Uterus (tissue), 4 donors: ENCODE measurements around the gene ISOC2. TPM values are rescaled to one million over a fixed set of nuclear protein-coding genes. Genes with fewer than 3 reads are reported as not detected.

ENCODE experiments used
- DNase-seq, 2 donors: peaks; one replicate each; pipeline ENCODE4 v3.0.0-alpha.2; 2019 to 2020
- H3K27ac ChIP-seq, 2 donors: fragments of 200-600 bp; sonication (generic); 1 replicate in 1 of 2; 2 replicates in 1 of 2; pipeline ENCODE4 v1.5.1; 2016 to 2018
- H3K27me3 ChIP-seq, 2 donors: fragments of 200-600 bp; sonication (generic); one replicate each; pipeline ENCODE4 v1.5.1; 2018 to 2019; ENCODE audit warnings: control low read depth in 1 of 2
- H3K36me3 ChIP-seq, 2 donors: fragments of 200-600 bp; sonication (generic); one replicate each; pipeline ENCODE4 v1.5.1; 2019; ENCODE audit warnings: control low read depth in 1 of 2
- H3K4me1 ChIP-seq, 2 donors: fragments of 200-600 bp; sonication (generic); one replicate each; pipeline ENCODE4 v1.5.1; 2018 to 2019; ENCODE audit warnings: control low read depth in 1 of 2
- H3K4me3 ChIP-seq, 2 donors: fragments of 200-600 bp; sonication (generic); 1 replicate in 1 of 2; 2 replicates in 1 of 2; pipeline ENCODE4 v1.5.1; 2018 to 2019; ENCODE audit warnings: mild to moderate bottlenecking in 1 of 2
- H3K9me3 ChIP-seq, 2 donors: fragments of 200-600 bp; sonication (generic); one replicate each; pipeline ENCODE4 v1.5.1; 2019; ENCODE audit warnings: control low read depth in 1 of 2
- POLR2A ChIP-seq, 2 donors: fragments of 450-650 bp; IDR thresholded peaks; one replicate each; pipeline ENCODE4 v1.6.1; 2016; ENCODE audit warnings: antibody characterized with exemption in 2 of 2, mild to moderate bottlenecking in 1 of 2, moderate library complexity in 1 of 2
- intact Hi-C: fragments of 100-400 bp; cut with DNase I; formaldehyde crosslinking; loops from one replicate; pipeline ENCODE4 v1.15.1; 2023; ENCODE audit warnings: low total_unique reads
- total RNA-seq, 4 donors: library from RNA; depleted of rRNA in 3 of 4; stranded (reverse); fragments of >200 nt in 3 of 4; gene quantifications; one replicate each; pipeline versions ENCODE4 v1.1.0 to v1.2.4, GENCODE V29; 2014 to 2023
- TF ChIP-seq, protein P1 (sequence below), 4 experiments: fragments of 200-600 bp in 2 of 4; fragments of 450-650 bp in 2 of 4; sonication (generic) in 2 of 4; IDR thresholded peaks; one replicate each; pipeline ENCODE4 v1.5.1; 2016 to 2019; ENCODE audit warnings: antibody characterized with exemption in 4 of 4, mild to moderate bottlenecking in 2 of 4, moderate library complexity in 1 of 4
- donor health status: DM: yes; HTN: yes; CAD: no.

The ISOC2 gene
- total RNA-seq, 4 donors from 2014 or later: 1.2 to 78.6 (median 23.8) TPM

DNA sequence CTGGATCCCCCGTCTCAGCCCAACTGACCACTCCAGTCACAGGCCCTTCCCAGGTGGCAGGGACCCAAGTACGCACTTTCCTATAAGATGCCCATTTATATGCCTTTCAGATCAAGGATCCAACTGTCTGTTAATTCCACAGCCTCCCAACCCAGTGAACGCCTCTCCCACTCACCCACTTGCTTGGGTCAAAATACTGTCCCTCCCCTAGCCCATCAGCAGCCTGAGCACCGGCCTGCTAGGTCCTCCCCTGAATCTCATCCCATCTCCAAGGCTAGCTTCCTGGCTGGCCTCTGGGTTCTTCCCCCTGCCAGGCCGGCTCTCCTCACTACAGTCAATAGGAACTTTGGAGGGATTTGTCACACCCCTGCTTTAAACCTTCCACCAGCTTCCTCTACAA lies 55.8 kb downstream of the ISOC2 start:
- Histone ChIP-seq H3K4me1 (peaks cover 0 to 7% of the 10 kb centered on the region in 2 donors), H3K36me3 (no peaks in the 10 kb centered on the region), H3K27ac (no peak overlapping the region), H3K27me3 (no peaks in the 10 kb centered on the region), H3K4me3 (no peak overlapping the region), H3K9me3 (no peaks in the 10 kb centered on the region)
- DNase-seq: no peak
- TF ChIP-seq, protein P1, sequence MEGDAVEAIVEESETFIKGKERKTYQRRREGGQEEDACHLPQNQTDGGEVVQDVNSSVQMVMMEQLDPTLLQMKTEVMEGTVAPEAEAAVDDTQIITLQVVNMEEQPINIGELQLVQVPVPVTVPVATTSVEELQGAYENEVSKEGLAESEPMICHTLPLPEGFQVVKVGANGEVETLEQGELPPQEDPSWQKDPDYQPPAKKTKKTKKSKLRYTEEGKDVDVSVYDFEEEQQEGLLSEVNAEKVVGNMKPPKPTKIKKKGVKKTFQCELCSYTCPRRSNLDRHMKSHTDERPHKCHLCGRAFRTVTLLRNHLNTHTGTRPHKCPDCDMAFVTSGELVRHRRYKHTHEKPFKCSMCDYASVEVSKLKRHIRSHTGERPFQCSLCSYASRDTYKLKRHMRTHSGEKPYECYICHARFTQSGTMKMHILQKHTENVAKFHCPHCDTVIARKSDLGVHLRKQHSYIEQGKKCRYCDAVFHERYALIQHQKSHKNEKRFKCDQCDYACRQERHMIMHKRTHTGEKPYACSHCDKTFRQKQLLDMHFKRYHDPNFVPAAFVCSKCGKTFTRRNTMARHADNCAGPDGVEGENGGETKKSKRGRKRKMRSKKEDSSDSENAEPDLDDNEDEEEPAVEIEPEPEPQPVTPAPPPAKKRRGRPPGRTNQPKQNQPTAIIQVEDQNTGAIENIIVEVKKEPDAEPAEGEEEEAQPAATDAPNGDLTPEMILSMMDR (IDR thresholded peaks at IDR 0.05): no peak
- no peak for TF ChIP-seq POLR2A (IDR thresholded peaks at IDR 0.05)
- intact Hi-C loops: no loop called here

Other genes starting within 250 kb of the ISOC2 start
- 1 to 10 TPM in 3 of 4 donors, not detected in 1; 1.8 to 7.9 (median 2.4) TPM for gene TMEM86B, start 232.9 kb downstream of the ISOC2 start, total RNA-seq
- 10 to 100 TPM in 2 of 4 donors, 1 to 10 TPM in 2; 5.6 to 70.4 (median 16.3) TPM for gene PPP6R1, start 202.6 kb downstream of the ISOC2 start, total RNA-seq
- 10 to 100 TPM in 3 of 4 donors, 1 to 10 TPM in 1; 1.3 to 37.4 (median 25.6) TPM for gene HSPBP1, start 181.5 kb downstream of the ISOC2 start, total RNA-seq
- gene BRSK1, start 177.6 kb downstream of the ISOC2 start, total RNA-seq: 10 to 100 TPM in 2 of 4 donors, 1 to 10 TPM in 1, not detected in 1; 4.1 to 17.1 (median 12.0) TPM
- 1 to 10 TPM in 1 of 4 donors, not detected in 3; 2.6 TPM for gene TMEM150B, start 136.3 kb downstream of the ISOC2 start, total RNA-seq
- 10 to 100 TPM; 12.4 to 65.6 (median 15.9) TPM for gene KMT5C, start 121.8 kb downstream of the ISOC2 start, total RNA-seq
- 1 to 10 TPM in 1 of 4 donors, under 1 TPM in 1, not detected in 2; 0.14 to 4.6 TPM for gene COX6B2, start 106.9 kb downstream of the ISOC2 start, total RNA-seq
- gene GARIN5B, start 98.4 kb downstream of the ISOC2 start, total RNA-seq: under 1 TPM in 1 of 4 donors, not detected in 3; 0.18 TPM
- gene IL11, start 91.2 kb downstream of the ISOC2 start, total RNA-seq: 1 to 10 TPM in 1 of 4 donors, not detected in 3; 1.6 TPM
- gene TMEM190, start 84.8 kb downstream of the ISOC2 start, total RNA-seq: 1 to 10 TPM in 1 of 4 donors, not detected in 3; 1.1 TPM
- 1 to 10 TPM in 1 of 4 donors, under 1 TPM in 1, not detected in 2; 0.83 to 2.3 TPM for gene TMEM238, start 77.3 kb downstream of the ISOC2 start, total RNA-seq
- 1,000 to 10,000 TPM in 1 of 4 donors, 100 to 1,000 TPM in 2, 10 to 100 TPM in 1; 20.7 to 1,084 (median 431) TPM for gene RPL28, start 75.7 kb downstream of the ISOC2 start, total RNA-seq
- 100 to 1,000 TPM in 1 of 4 donors, 10 to 100 TPM in 2, 1 to 10 TPM in 1; 3.2 to 141 (median 21.5) TPM for gene UBE2S, start 53.9 kb downstream of the ISOC2 start, total RNA-seq
- gene SHISA7, start 18.3 kb downstream of the ISOC2 start, total RNA-seq: not detected
- gene C19orf85, start 3.1 kb upstream of the ISOC2 start, total RNA-seq: not detected
- gene ZNF628, start 15.0 kb upstream of the ISOC2 start, total RNA-seq: 10 to 100 TPM in 2 of 4 donors, 1 to 10 TPM in 1, not detected in 1; 1.0 to 29.5 (median 11.9) TPM
- gene NAT14, start 23.5 kb upstream of the ISOC2 start, total RNA-seq: 10 to 100 TPM; 16.8 to 44.3 (median 19.6) TPM
- gene SSC5D, start 26.8 kb upstream of the ISOC2 start, total RNA-seq: 10 to 100 TPM in 3 of 4 donors, 1 to 10 TPM in 1; 5.0 to 50.8 (median 36.0) TPM
- not detected for gene SBK2, start 75.5 kb upstream of the ISOC2 start, total RNA-seq
- gene SBK3, start 83.9 kb upstream of the ISOC2 start, total RNA-seq: under 1 TPM in 2 of 4 donors, not detected in 2; 0.34 to 0.35 TPM
- gene ZNF579, start 119.2 kb upstream of the ISOC2 start, total RNA-seq: 10 to 100 TPM in 1 of 4 donors, 1 to 10 TPM in 1, not detected in 2; 4.4 to 21.9 TPM
- 10 to 100 TPM in 1 of 4 donors, 1 to 10 TPM in 1, under 1 TPM in 2; 0.26 to 19.3 (median 2.4) TPM for gene FIZ1, start 137.9 kb upstream of the ISOC2 start, total RNA-seq
- gene ZNF524, start 138.6 kb upstream of the ISOC2 start, total RNA-seq: 10 to 100 TPM in 3 of 4 donors, 1 to 10 TPM in 1; 5.4 to 20.4 (median 14.6) TPM
- 10 to 100 TPM in 1 of 4 donors, 1 to 10 TPM in 2, not detected in 1; 2.0 to 24.2 (median 3.2) TPM for gene ZNF865, start 144.0 kb upstream of the ISOC2 start, total RNA-seq
- gene ZNF784, start 162.9 kb upstream of the ISOC2 start, total RNA-seq: 1 to 10 TPM; 4.1 to 9.6 (median 7.4) TPM
- gene ZNF580, start 179.4 kb upstream of the ISOC2 start, total RNA-seq: 10 to 100 TPM in 3 of 4 donors, 1 to 10 TPM in 1; 4.8 to 69.8 (median 19.1) TPM
- 10 to 100 TPM in 3 of 4 donors, 1 to 10 TPM in 1; 2.8 to 30.3 (median 12.8) TPM for gene ZNF581, start 182.0 kb upstream of the ISOC2 start, total RNA-seq
- 10 to 100 TPM in 1 of 4 donors, 1 to 10 TPM in 3; 2.9 to 25.0 (median 6.7) TPM for gene CCDC106, start 186.6 kb upstream of the ISOC2 start, total RNA-seq
- gene U2AF2, start 193.4 kb upstream of the ISOC2 start, total RNA-seq: 100 to 1,000 TPM in 1 of 4 donors, 10 to 100 TPM in 2, 1 to 10 TPM in 1; 10.0 to 165 (median 58.1) TPM
- gene EPN1, start 213.6 kb upstream of the ISOC2 start, total RNA-seq: 10 to 100 TPM; 27.9 to 88.4 (median 51.7) TPM